HG02678 (cell line): Measurements from ENCODE around the gene PDE4D.

Source experiments
- ATAC-seq: cut with Tn5 transposase; IDR thresholded peaks from one replicate; pipeline ENCODE4 v1.9.1; 2021; ENCODE audit warnings: mild to moderate bottlenecking, moderate library complexity; ENCODE audit not compliant: unreplicated experiment

Gene PDE4D

GRCh38 chr5:59102437-59102836, 791.1 kb downstream of the PDE4D start:
- ATAC-seq, result no peak

GRCh38 chr5:59100875-59101274, 792.7 kb downstream of the PDE4D start:
- no peak for ATAC-seq

GRCh38 chr5:59099995-59100345, 793.6 kb downstream of the PDE4D start:
- ATAC-seq, result no peak

- ATAC-seq, result no peak
Observed at GRCh38 chr5:59099270-59099994, 794.1 kb downstream of the PDE4D start.

GRCh38 chr5:59098743-59099142, 794.8 kb downstream of the PDE4D start:
- no peak for ATAC-seq

GRCh38 chr5:59097712-59098111, 795.8 kb downstream of the PDE4D start:
- ATAC-seq, result no peak

- no peak for ATAC-seq
Observed at GRCh38 chr5:59097116-59097515, 796.4 kb downstream of the PDE4D start.

GRCh38 chr5:59095480-59095879, 798.0 kb downstream of the PDE4D start:
- no peak for ATAC-seq

- no peak for ATAC-seq
Observed at GRCh38 chr5:59094864-59095263, 798.7 kb downstream of the PDE4D start.

GRCh38 chr5:59093329-59093728, 800.2 kb downstream of the PDE4D start:
- no peak for ATAC-seq

- ATAC-seq, result no peak
Observed at GRCh38 chr5:59092758-59093157, 800.8 kb downstream of the PDE4D start.

- no peak for ATAC-seq
Observed at GRCh38 chr5:59091965-59092364, 801.6 kb downstream of the PDE4D start.

- no peak for ATAC-seq
Observed at GRCh38 chr5:59090323-59090722, 803.2 kb downstream of the PDE4D start.

GRCh38 chr5:59089767-59090166, 803.8 kb downstream of the PDE4D start:
- ATAC-seq, result no peak

- ATAC-seq, result no peak
Observed at GRCh38 chr5:59088546-59088945, 805.0 kb downstream of the PDE4D start.

GRCh38 chr5:59086024-59086423, 807.5 kb downstream of the PDE4D start:
- ATAC-seq, result no peak

GRCh38 chr5:59081693-59082092, 811.8 kb downstream of the PDE4D start:
- ATAC-seq, result no peak

GRCh38 chr5:59079622-59080620, 813.6 kb downstream of the PDE4D start:
- ATAC-seq, result no peak

- ATAC-seq, result no peak
Observed at GRCh38 chr5:59071755-59072549, 821.6 kb downstream of the PDE4D start.

- ATAC-seq, result no peak
Observed at GRCh38 chr5:59069438-59070079, 824.0 kb downstream of the PDE4D start.
